Measurements from ENCODE around the gene HSD17B4.
"Not testable (repeated sequence)": the region's sequence is repeated elsewhere in the genome, so short reads cannot be mapped to it uniquely, and the experiment has no call there.

Gene HSD17B4

DNA sequence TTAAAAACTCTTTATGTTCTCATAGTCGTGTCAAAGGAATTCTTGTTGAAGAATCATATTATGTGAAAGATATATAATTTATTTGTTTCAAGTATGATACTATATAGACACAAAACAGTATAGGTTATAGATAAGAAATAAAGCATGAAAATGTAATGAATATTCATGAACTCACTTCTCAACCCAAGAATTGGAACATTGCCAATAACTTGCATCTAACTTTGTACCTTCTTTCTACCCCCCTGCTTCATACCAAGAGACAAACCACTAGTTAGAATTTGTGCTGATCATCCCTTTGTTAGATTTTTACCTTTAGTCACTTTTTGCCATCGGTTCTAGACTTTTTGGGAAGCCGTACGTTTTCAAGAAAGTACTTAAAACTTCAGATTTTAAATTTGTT lies 32.6 kb downstream of the HSD17B4 start:
- no peak for DNase-seq

DNA sequence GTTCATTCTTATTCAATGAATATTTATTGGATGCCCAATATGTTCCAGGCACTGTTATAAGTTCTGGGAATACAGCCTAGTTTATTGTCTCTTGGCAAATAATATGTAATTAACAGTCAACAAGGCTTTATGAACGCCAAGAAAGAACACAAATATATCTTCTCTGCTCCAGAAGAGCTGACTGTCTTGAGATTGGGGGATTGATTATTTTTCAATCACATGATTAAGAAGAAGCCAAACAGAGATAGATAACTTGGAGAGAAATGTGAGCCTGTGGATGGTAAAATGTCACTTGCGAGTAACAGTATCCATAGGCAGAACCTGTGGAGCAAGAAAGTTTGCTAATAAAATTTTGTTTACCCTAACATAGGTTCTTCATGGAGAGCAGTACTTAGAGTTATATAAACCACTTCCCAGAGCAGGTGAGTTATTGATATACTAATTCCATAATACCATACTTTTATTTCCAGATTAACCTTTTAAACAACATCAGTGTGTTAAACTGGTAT lies 49.4 kb downstream of the HSD17B4 start:
- DNase-seq = no peak

DNA sequence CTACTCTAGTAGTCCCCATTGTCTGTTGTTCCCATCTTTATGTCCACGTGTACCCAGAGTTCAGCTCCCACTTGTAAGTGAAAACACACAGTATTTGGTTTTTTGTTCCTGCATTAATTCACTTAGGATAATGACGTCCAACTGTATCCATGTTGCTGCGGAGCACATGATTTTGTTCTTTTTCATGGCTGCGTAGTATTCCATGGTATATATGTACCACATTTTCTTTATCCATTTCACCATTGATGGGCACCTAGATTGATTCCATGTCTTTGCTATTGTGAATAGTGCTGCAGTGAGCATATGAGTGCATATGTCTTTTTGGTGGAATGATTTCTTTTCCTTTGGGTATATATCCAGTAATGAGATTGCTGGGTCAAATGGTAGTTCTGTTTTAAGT lies 51.6 kb downstream of the HSD17B4 start:
- DNase-seq = not testable (repeated sequence)

DNA sequence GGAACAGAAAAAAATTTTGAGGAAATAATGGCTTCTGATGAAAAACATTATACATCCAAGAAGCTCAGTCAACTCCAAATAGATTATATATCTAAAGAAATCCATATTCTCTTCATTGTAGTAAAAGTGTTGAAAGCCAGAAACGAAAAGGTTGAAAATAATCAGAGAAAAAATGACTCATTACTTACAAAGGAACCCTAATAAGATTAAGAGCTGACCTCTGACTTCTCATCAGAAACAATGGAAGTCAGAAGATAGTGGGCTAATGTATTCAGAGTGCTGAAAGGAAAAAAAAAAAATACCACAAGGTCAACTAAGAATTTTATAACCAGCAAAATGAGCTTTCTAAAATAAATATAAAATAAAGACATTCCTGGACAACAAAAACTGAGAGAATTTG lies 60.0 kb downstream of the HSD17B4 start:
- no peak for DNase-seq

DNA sequence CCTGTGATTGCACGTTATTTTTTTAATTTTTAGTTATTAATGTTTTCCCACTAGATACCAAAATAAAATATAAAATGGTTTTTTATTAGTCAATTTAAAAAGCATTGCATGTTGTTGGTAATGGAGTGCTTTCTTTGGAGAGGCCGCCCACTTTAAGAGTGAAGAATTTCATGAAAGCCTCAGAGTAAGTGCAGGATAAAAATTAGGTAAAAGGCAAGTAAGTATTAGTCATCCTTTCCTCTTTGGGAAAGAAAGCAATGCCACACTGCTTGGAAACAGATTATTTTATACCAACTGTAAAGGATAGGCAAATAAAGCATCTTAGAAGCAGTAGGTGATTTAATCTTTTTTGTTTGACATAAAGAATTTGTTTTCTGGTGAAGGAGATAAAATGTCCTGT lies 62.9 kb downstream of the HSD17B4 start:
- DNase-seq = no peak

DNA sequence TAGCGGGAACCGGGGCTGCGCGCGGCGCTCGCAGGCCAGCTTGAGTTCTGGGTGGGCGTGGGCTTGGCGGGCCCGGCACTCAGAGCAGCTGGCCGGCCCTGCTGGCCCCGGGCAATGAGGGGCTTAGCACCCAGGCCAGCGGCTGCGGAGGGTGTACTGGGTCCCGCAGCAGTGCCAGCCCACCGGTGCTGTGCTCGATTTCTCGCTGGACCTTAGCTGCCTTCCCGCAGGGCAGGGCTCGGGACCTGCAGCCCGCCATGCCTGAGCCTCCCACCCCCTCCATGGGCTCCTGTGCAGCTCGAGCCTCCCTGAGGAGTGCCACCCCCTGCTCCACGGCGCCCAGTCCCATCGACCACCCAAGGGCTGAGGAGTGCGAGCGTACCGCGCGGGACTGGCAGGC lies 64.8 kb downstream of the HSD17B4 start:
- DNase-seq = not testable (repeated sequence)

DNA sequence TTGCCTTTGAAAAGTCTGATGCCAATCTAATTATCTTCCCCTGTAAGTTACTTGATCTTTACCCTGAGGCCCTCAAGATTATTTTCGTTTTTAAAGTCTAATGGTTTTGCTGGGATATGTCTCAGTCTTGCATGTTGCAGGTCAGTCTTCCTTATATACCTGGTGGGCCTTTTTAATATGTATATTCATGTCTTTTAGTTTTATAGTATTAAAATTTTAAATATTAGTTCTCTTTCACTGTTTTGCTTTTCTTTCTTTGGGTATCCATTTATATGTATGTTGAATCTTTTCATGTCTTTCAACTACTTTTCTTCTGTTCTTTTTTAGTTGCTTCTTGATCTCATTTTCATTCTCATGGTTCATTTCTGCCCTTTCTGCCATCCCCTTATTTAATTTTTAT lies 68.9 kb downstream of the HSD17B4 start:
- DNase-seq = no peak

DNA sequence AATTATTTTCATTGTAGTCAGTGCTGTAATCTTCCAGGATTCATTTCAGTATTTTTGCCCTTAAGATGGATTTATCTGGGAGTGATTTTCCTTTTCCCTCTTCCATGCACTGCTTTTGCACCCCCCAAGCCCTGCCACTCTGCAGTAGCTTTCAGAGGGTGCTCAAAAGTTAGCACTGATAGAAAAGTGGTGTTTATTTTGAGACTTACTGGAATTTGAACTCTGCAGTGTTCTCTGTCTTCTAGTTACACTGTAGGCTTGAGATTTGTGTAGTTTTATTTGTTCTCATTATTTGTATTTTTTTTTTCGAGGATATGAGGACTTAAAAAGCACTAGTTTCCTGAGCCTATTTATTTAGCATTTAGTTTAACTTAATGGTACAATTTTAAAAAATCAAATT lies 70.5 kb downstream of the HSD17B4 start:
- DNase-seq = no peak

DNA sequence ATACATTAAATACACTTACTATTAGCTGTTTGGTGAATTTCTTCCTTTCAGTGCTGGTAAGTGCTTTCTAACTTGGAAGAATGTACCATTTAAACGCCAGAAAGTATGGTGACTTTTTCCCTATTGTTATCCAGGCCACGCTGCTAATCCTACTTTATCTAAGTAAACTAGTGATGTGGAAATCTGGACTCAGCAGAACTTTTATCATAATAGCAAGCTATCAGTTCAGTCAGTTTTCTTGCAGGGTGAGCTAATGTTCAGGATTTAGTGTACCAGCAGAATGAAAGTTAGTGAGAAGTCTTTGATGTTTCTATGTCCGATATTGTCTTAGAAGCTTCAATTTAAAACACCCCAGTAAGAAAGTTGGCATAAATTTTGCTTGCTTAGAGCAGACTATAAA lies 72.2 kb downstream of the HSD17B4 start:
- DNase-seq = no peak

DNA sequence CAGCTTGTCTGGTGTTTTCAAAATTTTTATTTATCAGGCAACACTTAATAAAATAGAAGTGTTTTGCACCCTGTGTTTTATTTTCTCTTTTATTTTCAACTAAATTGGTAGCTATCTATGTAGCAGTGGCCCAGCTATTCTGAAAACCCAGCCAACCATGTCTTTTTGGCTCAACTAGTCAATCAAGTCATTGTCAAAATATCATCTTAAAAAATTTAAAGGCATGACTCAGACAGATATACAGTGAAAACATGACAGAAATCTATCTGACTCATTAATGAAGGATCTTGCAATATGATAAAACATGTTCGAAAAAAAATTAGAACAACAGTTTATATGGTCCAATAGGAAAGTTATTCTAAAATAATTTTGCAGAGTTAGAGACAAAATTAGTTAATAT lies 75.1 kb downstream of the HSD17B4 start:
- DNase-seq = no peak

DNA sequence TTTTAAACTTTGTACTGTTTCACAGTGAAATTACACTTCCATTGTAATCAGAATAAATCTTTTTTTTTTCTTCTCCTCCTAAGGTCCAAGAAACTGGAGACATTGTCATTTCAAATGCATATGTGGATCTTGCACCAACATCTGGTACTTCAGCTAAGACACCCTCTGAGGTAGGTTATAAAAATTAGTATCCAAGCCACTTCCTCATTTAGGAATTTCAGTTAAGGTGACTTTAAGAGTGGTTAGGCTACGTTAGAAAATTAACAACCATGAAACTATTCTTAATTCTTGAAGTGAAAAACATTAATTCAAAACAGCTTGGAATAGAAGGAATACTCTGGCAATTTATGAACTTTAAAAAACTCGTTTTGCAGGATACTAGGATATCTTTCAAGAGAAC lies 77.5 kb downstream of the HSD17B4 start:
- DNase-seq = no peak

DNA sequence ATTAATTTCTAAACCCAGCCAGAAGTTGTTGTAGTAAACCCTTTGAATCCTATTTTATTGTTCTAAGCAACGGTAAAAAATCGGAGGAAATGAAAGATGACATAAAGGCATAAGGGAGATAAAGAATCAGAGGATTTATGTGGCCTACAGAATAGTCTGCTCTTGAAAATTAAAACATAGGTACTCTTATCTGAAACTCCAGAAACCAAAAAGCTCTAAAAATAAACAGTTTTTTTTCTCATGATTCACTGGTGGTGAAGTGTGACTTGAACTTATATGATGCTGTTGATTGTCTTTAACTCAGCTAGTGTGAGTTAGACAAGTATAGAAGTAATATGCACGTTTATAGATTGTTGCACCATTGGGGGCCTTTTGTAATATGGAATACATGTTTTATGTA lies 80.3 kb downstream of the HSD17B4 start:
- no peak for DNase-seq

DNA sequence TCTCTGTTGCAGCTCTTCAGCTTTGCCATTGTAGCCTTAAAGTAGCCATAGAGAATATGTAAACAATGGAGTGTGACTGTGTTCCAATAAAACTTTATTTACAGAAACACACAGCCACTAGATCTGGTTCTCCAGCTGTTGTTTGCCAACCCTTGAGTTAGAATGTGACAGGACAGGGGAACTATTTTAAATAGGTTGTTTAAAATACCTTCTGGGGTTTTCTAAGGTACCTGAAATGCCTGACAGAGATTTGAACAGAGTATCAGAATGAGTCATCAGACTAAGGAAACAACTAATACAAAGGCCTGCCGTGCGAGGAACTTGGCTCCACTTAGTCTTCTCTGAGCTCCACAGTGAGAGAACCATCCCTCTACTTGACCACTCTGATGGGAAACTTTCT lies 85.4 kb downstream of the HSD17B4 start:
- DNase-seq = no peak

DNA sequence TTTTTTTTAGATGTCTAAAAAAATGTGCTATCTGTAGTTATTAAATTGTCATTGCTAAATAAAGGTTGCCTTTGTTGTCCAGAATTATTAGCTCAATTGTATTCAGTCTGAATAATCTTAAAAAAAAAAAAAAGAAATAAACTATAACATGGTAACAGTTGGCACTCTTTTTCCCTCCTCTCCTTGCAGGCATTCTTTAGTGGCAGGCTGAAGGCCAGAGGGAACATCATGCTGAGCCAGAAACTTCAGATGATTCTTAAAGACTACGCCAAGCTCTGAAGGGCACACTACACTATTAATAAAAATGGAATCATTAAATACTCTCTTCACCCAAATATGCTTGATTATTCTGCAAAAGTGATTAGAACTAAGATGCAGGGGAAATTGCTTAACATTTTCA lies 89.4 kb downstream of the HSD17B4 start:
- DNase-seq = no peak

DNA sequence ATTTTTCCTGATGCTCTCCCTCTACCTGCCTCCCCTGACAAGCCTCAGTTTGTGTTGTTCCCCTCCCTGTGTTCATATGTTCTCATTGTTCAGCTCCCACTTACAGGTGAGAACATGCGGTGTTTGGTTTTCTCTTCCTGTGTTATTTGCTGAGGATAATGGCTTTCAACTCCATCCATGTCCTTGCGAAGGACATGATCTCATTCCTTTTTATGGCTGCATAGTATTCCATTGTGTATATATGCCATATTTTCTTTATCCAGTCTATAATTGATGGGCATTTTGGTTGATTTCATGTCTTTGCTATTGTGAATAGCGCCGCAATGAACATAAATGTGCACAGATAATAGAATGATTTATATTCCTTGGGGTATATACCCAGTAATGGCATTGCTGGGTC lies 99.5 kb downstream of the HSD17B4 start:
- DNase-seq = no peak

DNA sequence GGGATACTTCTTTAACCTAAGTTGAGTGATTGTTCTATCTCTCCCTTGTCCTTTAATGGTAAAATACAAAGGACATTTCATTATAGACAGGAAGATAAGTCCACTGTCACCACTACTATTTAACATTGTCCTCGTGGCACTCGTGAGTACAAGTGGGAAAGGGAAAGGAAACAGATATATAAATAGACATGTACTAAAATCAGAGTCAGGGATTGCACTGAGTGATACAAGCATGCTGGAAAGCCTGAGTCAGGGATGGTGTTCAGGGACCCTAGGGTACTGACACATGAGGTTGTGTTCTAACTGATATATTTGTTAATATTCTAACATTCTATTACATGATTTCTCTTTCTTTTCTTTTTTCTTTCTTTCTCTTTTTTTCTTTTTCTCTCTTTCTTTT lies 102.3 kb downstream of the HSD17B4 start:
- no peak for DNase-seq

DNA sequence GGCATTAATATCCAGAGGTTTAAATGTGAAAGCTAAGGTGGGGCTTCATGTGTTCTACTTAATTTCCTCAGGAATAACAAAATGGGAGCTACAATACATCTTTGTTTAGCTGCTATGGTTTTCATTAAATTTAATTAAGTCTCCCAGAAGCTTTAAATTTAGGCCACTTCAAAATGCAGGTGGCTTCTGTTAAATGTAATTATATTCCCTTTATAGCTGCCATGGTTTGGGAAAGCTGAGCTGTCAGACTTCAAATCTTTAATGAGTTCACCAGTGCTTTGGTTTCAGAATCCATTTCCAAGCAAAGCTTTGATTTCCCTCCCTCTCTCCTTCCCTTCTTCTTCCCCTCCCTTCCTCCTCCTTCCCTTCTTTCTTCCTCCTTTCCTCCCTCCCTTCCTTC lies 118.6 kb downstream of the HSD17B4 start:
- no peak for DNase-seq

DNA sequence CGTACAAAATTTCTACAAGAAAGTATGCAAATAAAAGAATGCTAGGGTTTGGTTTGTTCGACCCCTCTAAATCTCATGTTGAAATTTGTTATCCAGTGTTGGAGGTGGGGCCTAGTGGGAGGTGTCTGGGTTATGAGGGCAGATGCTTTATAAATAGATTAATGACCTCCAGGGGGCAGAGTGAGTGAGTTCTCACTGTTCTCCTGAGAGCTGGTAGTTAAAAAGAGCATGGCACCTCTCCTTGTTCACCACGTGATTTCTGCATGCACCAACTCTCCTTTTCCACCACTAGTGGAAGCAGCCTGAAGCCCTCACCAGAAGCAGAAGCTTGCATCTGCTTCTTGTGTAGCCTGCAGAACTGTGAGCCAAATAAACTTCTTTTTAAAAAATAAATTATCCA lies 126.6 kb downstream of the HSD17B4 start:
- DNase-seq = no peak

DNA sequence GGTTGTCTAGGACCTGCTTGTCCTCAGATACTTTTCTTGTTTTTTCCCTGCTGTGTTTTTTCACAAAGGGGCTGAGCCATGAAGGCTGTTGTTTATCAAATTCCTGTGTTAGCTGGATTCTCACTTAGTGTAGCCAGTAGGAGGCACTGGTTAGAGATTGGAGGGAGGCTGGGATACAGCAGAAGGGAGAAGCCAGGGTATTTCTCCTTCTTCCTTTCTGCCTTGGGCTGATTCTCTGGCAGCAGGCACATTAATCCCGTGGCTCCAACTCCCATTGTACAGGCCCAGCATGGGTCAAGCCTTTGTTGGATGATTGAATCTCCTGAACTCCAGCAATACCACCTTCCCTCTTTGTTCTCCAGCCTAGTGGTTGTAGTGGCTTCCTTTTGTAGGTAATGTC lies 130.7 kb downstream of the HSD17B4 start:
- no peak for DNase-seq

DNA sequence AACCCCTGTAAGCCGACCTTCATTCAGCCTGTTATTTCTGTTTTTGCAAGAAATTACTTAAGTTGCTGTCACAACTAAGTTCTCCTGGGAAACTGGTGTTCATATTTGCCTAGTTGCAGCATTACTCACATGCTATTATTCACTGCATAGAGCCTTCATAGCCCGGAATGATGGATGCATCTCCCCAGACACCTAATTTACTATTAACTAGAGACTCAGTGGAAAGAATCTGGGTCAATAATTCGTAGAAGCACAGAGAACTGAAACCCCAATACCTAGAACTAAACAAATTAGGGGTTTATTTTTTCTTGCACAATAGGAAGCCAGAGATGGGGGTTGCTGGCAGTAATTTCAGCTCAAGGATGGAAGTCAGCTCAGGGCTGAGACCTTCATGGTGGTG lies 131.4 kb downstream of the HSD17B4 start:
- no peak for DNase-seq
